ENCODE results near the gene ACSM2A. TPM values are rescaled to one million over a fixed set of nuclear protein-coding genes. Genes with fewer than 3 reads are reported as not detected.

The ACSM2A gene
- polyA plus RNA-seq, 3 donors from 2014 or later: not detected

Other genes with a start within 250 kb of the ACSM2A start
- gene GP2, start 124.0 kb upstream of the ACSM2A start, polyA plus RNA-seq: not detected
- not detected for gene UMOD, start 98.8 kb upstream of the ACSM2A start, polyA plus RNA-seq
- not detected for gene PDILT, start 46.8 kb upstream of the ACSM2A start, polyA plus RNA-seq
- gene ACSM5, start 42.0 kb upstream of the ACSM2A start, polyA plus RNA-seq: not detected
- gene ACSM2B, start 124.8 kb downstream of the ACSM2A start, polyA plus RNA-seq: not detected
- 1 to 10 TPM in 1 of 3 donors, under 1 TPM in 1, not detected in 1; 0.49 to 1.1 TPM for gene ACSM1, start 246.2 kb downstream of the ACSM2A start, polyA plus RNA-seq